Osteoblast (primary cell): ENCODE results near the gene MYL12A. TPM values are rescaled to one million over a fixed set of nuclear protein-coding genes. Genes with fewer than 3 reads are reported as not detected.
A peak's percentile ranks its signal among the peaks of the same experiment; 100 is the strongest.

Experiments
- DNase-seq: peaks from one replicate; pipeline ENCODE4 v3.0.0; 2011; ENCODE audit warnings: low spot score, mixed read lengths; ENCODE audit not compliant: insufficient read length; ENCODE audit errors: missing footprints
- H2AFZ ChIP-seq: 2 replicates; pipeline ENCODE4 v1.6.0; 2011; ENCODE audit warnings: mild to moderate bottlenecking, low read length
- H3K27ac ChIP-seq: 2 replicates; pipeline ENCODE4 v1.5.1; 2011; ENCODE audit warnings: mild to moderate bottlenecking, low read depth, low read length, moderate library complexity
- H3K27me3 ChIP-seq: 2 replicates; pipeline ENCODE4 v1.6.0; 2012; ENCODE audit warnings: mild to moderate bottlenecking, control low read depth, inconsistent platforms, low read length, moderate library complexity; ENCODE audit not compliant: insufficient read depth
- H3K36me3 ChIP-seq: 2 replicates; pipeline ENCODE4 v1.5.1; 2011; ENCODE audit warnings: mild to moderate bottlenecking, low read length, control low read depth, moderate library complexity; ENCODE audit not compliant: insufficient read depth
- H3K4me1 ChIP-seq: 2 replicates; pipeline ENCODE4 v1.5.1; 2011; ENCODE audit warnings: mild to moderate bottlenecking, low read length, control low read depth, moderate library complexity; ENCODE audit not compliant: insufficient read depth
- H3K4me2 ChIP-seq: 2 replicates; pipeline ENCODE4 v1.6.0; 2011; ENCODE audit warnings: mild to moderate bottlenecking, low read length; ENCODE audit not compliant: insufficient read depth
- H3K4me3 ChIP-seq: fragments of 200-600 bp; sonication (generic); 3 replicates; pipeline ENCODE4 v1.5.1; 2012; ENCODE audit warnings: mild to moderate bottlenecking, low read length, inconsistent platforms; ENCODE audit not compliant: insufficient read depth
- H3K79me2 ChIP-seq: 2 replicates; pipeline ENCODE4 v1.6.0; 2012; ENCODE audit warnings: mild to moderate bottlenecking, low read length, control low read depth, inconsistent platforms; ENCODE audit not compliant: insufficient read depth
- H3K9me3 ChIP-seq: 2 replicates; pipeline ENCODE4 v1.5.1; 2011; ENCODE audit warnings: low read depth, low read length, control low read depth
- H4K20me1 ChIP-seq: 2 replicates; pipeline ENCODE4 v1.6.0; 2012; ENCODE audit warnings: mild to moderate bottlenecking, low read length, control low read depth; ENCODE audit not compliant: insufficient read depth
- total RNA-seq: library from RNA; depleted of rRNA; stranded (reverse); fragments of >200 nt; gene quantifications from 2 replicates; pipeline ENCODE4 v1.2.3, GENCODE V29; 2012
- TF ChIP-seq, protein P1 (sequence below): IDR thresholded peaks from 2 replicates; pipeline ENCODE4 v1.5.1; 2011; ENCODE audit warnings: mild to moderate bottlenecking, low read depth, low read length, moderate library complexity; ENCODE audit errors: extremely low read depth

The MYL12A gene
- total RNA-seq, 1 donor = 572 TPM

DNA sequence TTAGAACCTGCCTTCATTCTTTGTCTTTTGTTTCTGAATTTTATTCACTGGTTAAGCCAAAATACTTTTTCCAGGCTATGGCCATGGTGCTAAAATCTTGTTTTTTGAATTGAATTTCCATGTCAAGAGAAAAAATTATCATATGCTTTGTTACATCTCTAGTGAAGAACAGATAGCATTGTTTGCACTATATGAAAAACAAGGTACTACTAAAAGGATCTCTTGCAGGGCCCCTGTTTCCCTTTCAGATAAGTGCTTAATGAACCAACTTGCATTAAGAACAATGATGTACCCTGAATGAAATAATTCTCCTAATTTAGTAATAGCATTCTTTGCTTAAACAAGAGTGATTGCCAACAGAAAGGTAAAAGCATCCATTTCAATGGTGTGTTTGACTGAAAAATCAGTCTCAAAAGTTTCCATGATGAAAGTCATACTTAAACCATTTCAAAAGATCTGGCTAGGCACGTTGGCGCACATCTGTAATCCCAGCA, 10.1 kb downstream of the MYL12A start:
- Histone ChIP-seq H3K9me3 (no peaks in the 10 kb centered on the region), H3K36me3 (peaks cover 68% of the 10 kb centered on the region), H3K4me2 (no peak overlapping the region), H3K27me3 (no peaks in the 10 kb centered on the region), H3K4me3 (no peak overlapping the region), H3K79me2 (peaks cover 52% of the 10 kb centered on the region), H4K20me1 (peaks cover 15% of the 10 kb centered on the region), H3K27ac (peak overlapping the region; percentile 58), H2AFZ (no peak overlapping the region), H3K4me1 (peaks cover 37% of the 10 kb centered on the region)
- no peak for DNase-seq
- TF ChIP-seq, protein P1, sequence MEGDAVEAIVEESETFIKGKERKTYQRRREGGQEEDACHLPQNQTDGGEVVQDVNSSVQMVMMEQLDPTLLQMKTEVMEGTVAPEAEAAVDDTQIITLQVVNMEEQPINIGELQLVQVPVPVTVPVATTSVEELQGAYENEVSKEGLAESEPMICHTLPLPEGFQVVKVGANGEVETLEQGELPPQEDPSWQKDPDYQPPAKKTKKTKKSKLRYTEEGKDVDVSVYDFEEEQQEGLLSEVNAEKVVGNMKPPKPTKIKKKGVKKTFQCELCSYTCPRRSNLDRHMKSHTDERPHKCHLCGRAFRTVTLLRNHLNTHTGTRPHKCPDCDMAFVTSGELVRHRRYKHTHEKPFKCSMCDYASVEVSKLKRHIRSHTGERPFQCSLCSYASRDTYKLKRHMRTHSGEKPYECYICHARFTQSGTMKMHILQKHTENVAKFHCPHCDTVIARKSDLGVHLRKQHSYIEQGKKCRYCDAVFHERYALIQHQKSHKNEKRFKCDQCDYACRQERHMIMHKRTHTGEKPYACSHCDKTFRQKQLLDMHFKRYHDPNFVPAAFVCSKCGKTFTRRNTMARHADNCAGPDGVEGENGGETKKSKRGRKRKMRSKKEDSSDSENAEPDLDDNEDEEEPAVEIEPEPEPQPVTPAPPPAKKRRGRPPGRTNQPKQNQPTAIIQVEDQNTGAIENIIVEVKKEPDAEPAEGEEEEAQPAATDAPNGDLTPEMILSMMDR = no peak

DNA sequence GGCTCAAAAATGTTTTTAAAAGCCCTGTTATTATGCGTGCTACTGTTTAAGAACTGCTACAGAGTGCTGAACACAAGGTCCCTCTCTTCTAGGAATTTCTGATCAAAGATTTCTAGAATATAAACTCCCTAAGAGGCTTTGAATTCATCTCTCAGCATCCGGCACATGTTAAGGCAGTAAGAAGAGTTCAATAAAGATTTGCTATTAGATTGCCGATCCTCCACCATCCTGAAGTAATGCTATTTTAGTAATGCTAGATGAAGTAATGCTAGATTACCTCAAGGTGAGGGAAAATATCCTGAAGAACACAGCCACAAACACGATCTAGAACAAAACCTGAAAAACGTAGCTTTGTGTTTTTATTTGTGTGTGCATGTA, 13.4 kb downstream of the MYL12A start:
- peaks cover 36% of the 10 kb centered on the region for H3K36me3 ChIP-seq
- H3K4me3 ChIP-seq = peak overlapping the region; percentile 97
- peaks cover 50% of the 10 kb centered on the region for H3K4me1 ChIP-seq
- no peaks in the 10 kb centered on the region for H3K9me3 ChIP-seq
- DNase-seq = no peak
- H4K20me1 ChIP-seq = peaks cover 35% of the 10 kb centered on the region
- H3K4me2 ChIP-seq = peak overlapping the region; percentile 95
- peaks cover 58% of the 10 kb centered on the region for H3K79me2 ChIP-seq
- peak overlapping the region; percentile 72 for H2AFZ ChIP-seq
- H3K27ac ChIP-seq = peak overlapping the region; percentile 97
- H3K27me3 ChIP-seq = no peaks in the 10 kb centered on the region
- TF ChIP-seq, protein P1 = no peak

DNA sequence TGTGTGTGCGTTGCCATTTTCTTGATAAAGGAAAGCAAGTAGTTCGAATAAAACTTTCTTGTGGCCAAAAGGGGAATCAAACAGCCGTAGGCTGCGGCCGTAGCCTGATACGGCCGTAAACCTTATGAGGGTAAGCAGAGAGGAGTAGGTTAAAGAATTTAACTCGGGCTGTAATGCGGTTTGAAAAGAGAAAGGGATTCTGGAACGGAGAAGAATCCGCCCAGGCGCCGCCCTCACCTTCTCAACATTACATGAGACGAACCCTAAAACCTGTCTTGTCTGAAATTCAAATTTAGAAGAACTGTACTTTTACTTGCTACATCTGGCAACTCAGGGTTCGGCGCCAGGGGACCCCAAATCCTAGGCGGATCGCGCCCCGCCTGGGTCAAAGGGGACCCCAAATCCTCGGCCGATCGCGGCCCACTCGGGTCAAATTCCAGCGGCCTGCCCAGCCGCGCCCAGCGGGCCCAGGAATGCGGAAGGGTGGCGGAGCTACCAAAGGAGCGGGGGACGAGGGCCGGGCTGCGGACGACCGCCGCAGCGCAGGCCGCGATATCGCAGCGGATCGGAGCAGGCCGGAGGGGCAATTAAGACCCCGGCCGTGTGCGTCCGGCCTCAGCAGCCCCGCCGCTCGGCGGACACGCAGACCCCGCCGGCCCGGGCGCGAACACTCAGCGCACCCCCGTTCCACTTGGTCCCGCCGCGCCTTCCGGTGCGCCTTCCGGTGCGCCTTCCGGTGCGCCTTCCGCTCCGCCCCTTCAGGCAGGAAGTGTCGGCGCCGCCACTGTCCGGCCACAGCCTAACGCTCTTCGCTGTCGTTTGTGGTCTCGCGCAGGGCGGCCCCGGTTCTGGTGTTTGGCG, 14.0 kb downstream of the MYL12A start, which contains the start of gene MYL12B:
Gene MYL12B (plus strand): TSS at position 761 of the 861 bp plus-strand sequence. CDS start 10,766 bp downstream, outside the sequence.
- peaks cover 42% of the 10 kb centered on the region for H4K20me1 ChIP-seq
- TF ChIP-seq, protein P1 = no peak
- peak; percentile 95 for DNase-seq

More for the DNA sequence above, 14.0 kb downstream of the MYL12A start, which contains the start of gene MYL12B:
- H3K79me2 ChIP-seq = peaks cover 64% of the 10 kb centered on the region
- no peaks in the 10 kb centered on the region for H3K9me3 ChIP-seq
- no peaks in the 10 kb centered on the region for H3K27me3 ChIP-seq
- peak within 1 kb of the TSS; percentile 97 for H3K27ac ChIP-seq
- peaks cover 49% of the 10 kb centered on the region for H3K4me1 ChIP-seq
- peaks cover 29% of the 10 kb centered on the region for H3K36me3 ChIP-seq
- H3K4me2 ChIP-seq = peak within 1 kb of the TSS; percentile 95
- H3K4me3 ChIP-seq = peak within 1 kb of the TSS; percentile 97
- H2AFZ ChIP-seq = peak within 1 kb of the TSS; percentile 72
